HG03039 (cell line): Measurements from ENCODE around the gene GLCCI1.
A peak's percentile ranks its signal among the peaks of the same experiment; 100 is the strongest.

Experiments
- ATAC-seq: cut with Tn5 transposase; IDR thresholded peaks from one replicate; pipeline ENCODE4 v1.9.1; 2021; ENCODE audit warnings: mild to moderate bottlenecking, moderate library complexity; ENCODE audit not compliant: unreplicated experiment

Gene GLCCI1

GRCh38 chr7:7959979-7960670 lies 8.5 kb upstream of the GLCCI1 start:
- peak; percentile 80 for ATAC-seq

- ATAC-seq = no peak
These were observed 5.7 kb upstream of the GLCCI1 start for GRCh38 chr7:7962851-7963250.

GRCh38 chr7:7964250-7964649 lies 4.3 kb upstream of the GLCCI1 start:
- no peak for ATAC-seq

GRCh38 chr7:7964691-7965090 lies 3.9 kb upstream of the GLCCI1 start:
- ATAC-seq = no peak

- ATAC-seq = no peak
These were observed 3.3 kb upstream of the GLCCI1 start for GRCh38 chr7:7965301-7965700.

- no peak for ATAC-seq
These were observed 2.4 kb upstream of the GLCCI1 start for GRCh38 chr7:7966141-7966734.

GRCh38 chr7:7967886-7968543 lies 581 bp upstream of the GLCCI1 start:
- ATAC-seq = no peak

- ATAC-seq = peak; percentile 2
These were observed 975 bp downstream of the GLCCI1 start for GRCh38 chr7:7969306-7970236.

- no peak for ATAC-seq
These were observed 1.6 kb downstream of the GLCCI1 start for GRCh38 chr7:7970237-7970530.

GRCh38 chr7:7970531-7971307 lies 2.1 kb downstream of the GLCCI1 start:
- no peak for ATAC-seq

GRCh38 chr7:7971308-7972040 lies 2.9 kb downstream of the GLCCI1 start:
- no peak for ATAC-seq

GRCh38 chr7:7972128-7972527 lies 3.5 kb downstream of the GLCCI1 start:
- no peak for ATAC-seq

- no peak for ATAC-seq
These were observed 4.5 kb downstream of the GLCCI1 start for GRCh38 chr7:7972922-7973594.

GRCh38 chr7:7976677-7977076 lies 8.1 kb downstream of the GLCCI1 start:
- ATAC-seq = no peak

- ATAC-seq = no peak
These were observed 9.2 kb downstream of the GLCCI1 start for GRCh38 chr7:7977774-7978173.

- no peak for ATAC-seq
These were observed 10.3 kb downstream of the GLCCI1 start for GRCh38 chr7:7978860-7979259.

- no peak for ATAC-seq
These were observed 11.0 kb downstream of the GLCCI1 start for GRCh38 chr7:7979558-7979957.

- no peak for ATAC-seq
These were observed 11.5 kb downstream of the GLCCI1 start for GRCh38 chr7:7980134-7980533.

GRCh38 chr7:7982904-7983303 lies 14.3 kb downstream of the GLCCI1 start:
- ATAC-seq = no peak
